ENCODE results near the gene HOXB2.
"Not testable (repeated sequence)": the region's sequence is repeated elsewhere in the genome, so short reads cannot be mapped to it uniquely, and the experiment has no call there.

The HOXB2 gene

GRCh38 chr17:48510761-48511604, 33.9 kb downstream of the HOXB2 start:
- DNase-seq, result no peak

GRCh38 chr17:48510381-48510760, 34.5 kb downstream of the HOXB2 start:
- no peak for DNase-seq

- not testable (repeated sequence) for DNase-seq
Measured at GRCh38 chr17:48509708-48510107, 35.2 kb downstream of the HOXB2 start.

GRCh38 chr17:48506246-48506645, 38.7 kb downstream of the HOXB2 start:
- no peak for DNase-seq

DNA sequence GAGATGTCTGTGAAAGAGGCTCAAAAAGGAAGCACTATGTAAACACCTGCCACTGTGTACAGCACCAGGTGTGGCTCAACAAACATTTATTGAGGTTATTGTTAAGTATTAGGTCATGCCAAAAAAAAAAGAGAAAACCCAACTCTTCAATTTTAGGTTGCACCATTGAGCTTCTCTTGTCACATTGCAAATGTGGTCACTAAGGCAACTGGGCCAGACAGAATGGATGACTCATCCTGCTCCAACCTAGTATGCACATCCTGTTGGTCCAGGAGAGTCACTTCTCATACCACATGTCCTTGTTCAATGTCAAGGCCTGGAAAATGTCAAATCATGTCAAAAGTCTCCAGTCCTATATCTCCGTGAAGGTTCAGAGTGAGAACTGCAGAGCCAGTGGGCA, 39.1 kb downstream of the HOXB2 start:
- peak; percentile 56 for DNase-seq

DNA sequence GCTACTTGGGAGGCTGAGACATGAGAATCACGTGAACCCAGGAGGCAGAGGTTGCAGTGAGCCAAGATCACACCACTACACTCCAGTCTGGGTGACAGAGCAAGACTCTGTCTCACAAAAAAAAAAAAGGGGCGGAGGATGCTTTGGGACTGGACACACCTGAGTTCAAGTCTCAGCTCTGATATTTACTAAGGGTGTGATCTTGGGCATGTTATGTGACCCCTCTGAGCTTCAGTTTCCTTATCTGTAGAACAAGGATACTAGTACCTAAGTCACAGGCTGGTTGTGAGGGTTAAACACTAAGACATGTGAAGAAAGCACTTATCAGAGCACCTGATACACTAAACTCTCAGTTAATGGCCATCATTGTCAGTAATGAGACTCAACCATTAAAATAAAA, 40.0 kb downstream of the HOXB2 start:
- DNase-seq, result no peak

DNA sequence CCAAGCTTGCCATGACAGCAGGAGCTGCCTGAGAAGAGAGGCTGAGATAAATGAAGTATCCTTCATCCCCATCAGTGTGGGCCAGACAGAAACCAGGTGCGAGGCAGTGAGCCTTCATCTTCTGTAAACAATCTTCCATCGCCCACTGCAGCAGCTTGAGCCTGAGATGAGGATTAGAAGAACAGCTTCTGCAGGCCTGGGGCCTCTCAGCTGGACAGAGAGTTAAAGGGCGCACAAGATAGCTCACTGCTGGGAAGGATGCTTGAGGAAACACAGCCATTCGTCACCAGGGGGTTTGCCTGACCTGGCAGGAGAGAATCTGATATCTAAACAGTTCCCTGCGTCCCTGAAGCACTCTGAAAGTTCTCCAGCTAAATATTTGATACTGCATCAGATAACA, 41.2 kb downstream of the HOXB2 start:
- no peak for DNase-seq

GRCh38 chr17:48502901-48503300, 42.0 kb downstream of the HOXB2 start:
- DNase-seq, result no peak

- DNase-seq, result no peak
Measured at GRCh38 chr17:48502312-48502711, 42.6 kb downstream of the HOXB2 start.

DNA sequence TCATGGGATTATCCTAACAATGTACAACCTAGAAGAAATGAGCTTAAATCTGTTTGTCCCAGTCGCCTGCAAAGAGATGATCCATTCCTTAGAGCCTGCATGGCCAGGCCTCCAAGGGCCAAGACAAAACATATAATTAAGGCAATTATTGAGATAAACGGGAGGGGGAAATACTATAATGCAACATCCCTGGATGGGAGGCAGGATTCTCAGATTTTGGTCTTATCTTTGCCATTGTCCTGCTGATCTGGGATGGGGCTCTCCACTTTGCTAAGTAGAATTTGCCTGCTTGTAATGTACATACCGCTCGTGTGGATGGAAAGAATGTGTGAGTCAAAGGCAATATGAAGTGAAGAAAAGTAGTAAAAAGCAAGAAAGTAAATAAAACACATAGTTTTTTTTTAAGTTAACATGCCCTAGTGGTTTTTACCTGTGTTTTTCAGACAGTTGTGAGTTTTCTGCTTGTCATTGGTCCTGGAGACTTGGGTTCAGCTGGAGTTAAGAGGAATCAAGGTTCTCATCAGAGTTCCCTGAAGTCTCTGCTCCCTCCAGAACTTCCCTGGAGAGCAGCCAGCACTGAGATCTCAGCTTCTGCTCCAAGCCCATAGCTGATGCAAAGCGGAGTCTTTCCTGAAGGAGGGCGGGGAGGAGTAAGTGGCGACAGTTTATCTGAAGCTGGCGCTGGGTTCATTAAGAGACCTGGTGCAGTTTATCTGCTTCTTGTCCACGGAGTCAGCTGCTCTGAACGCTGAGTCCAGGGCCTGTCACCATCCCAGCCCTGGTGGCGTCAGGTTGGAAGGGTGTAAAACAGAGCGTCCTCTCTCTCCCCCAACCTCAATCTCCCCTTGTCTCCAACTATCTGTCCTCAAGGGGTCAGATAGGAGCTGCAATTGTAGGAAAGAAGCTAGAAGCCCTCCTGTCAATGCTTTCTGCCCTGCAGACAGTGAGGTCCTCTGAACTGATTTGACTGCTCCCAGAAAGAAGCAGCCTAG, 44.2 kb downstream of the HOXB2 start:
- no peak for DNase-seq

- DNase-seq, result no peak
Measured at GRCh38 chr17:48499735-48500434, 45.0 kb downstream of the HOXB2 start.

GRCh38 chr17:48499248-48499647, 45.7 kb downstream of the HOXB2 start:
- no peak for DNase-seq

DNA sequence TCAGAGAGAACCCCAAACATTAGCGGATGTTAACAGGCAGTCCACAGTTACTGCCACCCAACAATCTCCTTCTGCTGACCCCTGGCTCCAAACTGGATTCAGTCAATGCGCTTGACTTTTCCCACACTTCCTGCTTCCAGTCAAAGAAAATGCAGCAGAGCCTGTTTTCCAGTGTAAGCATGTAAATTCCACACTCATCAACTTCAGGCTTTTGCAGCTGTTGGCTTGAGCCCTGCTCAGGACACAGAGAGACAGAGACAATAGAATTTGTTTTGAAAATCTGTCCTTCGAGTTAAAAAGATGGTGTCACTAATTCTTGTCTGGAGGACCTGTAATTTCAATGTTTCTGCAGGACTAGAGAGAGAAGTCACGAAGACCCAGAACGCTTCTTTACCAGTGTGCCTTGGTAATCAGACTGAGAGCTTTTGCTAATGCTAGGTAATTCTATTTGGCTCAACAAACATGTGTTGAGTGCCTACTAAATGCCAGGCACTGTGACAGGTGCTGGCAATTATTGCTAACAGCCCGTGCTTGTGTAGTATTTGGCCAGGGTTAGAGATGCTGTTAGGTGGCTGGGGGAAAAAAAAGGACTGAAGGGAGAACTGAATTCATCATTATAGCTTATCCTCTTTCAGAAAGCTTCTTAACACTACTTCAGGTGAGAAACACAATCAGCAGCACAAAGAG, 46.6 kb downstream of the HOXB2 start:
- DNase-seq, result no peak

DNA sequence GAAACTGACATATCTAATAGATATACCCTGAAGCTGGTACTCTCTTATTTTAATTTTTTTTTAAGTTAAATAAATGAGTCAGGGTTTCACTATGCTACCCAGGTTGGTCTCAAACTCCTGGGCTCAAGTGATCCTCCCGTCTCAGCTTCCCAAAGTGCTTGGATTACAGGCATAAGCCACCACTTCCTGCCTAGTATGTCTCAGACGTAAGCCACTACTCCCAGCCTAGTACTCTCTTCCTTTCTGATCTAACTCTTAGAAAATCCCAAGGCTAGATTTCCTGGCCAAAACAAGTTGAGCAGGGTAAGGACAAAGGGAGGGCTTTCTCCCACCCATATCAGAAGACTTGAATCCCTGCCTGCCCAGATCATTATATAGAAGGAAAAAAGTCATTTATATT, 47.8 kb downstream of the HOXB2 start:
- DNase-seq, result no peak

- no peak for DNase-seq
Measured at GRCh38 chr17:48494335-48494734, 50.6 kb downstream of the HOXB2 start.
